Uterus (tissue), 2 donors: ENCODE data around the gene STX5.

Source experiments
- CTCF ChIP-seq, 4 experiments: fragments of 200-600 bp in 2 of 4; fragments of 450-650 bp in 2 of 4; sonication (generic) in 2 of 4; IDR thresholded peaks; one replicate each; pipeline ENCODE4 v1.5.1; 2016 to 2019; ENCODE audit warnings: antibody characterized with exemption in 4 of 4, mild to moderate bottlenecking in 2 of 4, moderate library complexity in 1 of 4
- POLR2A ChIP-seq, 2 donors: fragments of 450-650 bp; IDR thresholded peaks; one replicate each; pipeline ENCODE4 v1.6.1; 2016; ENCODE audit warnings: antibody characterized with exemption in 2 of 2, mild to moderate bottlenecking in 1 of 2, moderate library complexity in 1 of 2

DNA sequence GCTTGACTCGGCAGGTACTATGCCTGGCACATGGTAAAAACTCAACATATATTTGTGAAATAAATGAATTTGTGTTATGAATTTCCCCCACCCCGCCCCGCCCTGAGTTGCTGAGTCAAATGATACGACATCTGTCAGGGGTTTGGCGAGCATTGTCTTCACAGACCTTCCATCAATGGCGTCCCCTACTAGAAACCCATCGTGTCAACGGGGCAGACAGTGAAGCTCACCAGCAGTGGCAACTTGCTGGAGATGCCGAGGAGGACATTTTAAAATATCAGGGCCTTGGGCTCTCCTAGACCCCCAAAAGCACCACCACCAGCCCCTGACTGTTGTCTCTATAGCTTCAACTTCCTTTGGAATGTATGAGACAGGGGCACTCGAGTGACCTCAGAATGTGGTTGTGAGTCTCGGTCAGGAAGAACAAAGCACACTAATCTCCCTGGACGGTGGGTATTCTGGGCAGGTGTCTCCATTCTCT is 25.9 kb downstream of the STX5 start:
- TF ChIP-seq CTCF (IDR thresholded peaks at IDR 0.05) (no peak), POLR2A (IDR thresholded peaks at IDR 0.05) (no peak)
